HepG2 (cell line): Measurements from ENCODE around the gene BOLA3. TPM values are rescaled to one million over a fixed set of nuclear protein-coding genes. Genes with fewer than 3 reads are reported as not detected.

Experiments
- CBX2 ChIP-seq, 2 experiments: fragments of 200-600 bp in 1 of 2; sonication (generic); formaldehyde crosslinking in 1 of 2; IDR thresholded peaks; 2 replicates each; pipeline versions ENCODE4 v1.7.0 to v1.8.1; 2018 to 2022; ENCODE audit warnings: low read depth in 2 of 2, low read length in 1 of 2, mild to moderate bottlenecking in 1 of 2, missing genetic modification reagents in 1 of 2
- EHMT2 ChIP-seq: fragments of 200-600 bp; sonication (generic); IDR thresholded peaks from 2 replicates; pipeline ENCODE4 v1.7.0; 2017; ENCODE audit warnings: antibody characterized with exemption, low read depth, low read length, borderline replicate concordance
- HNRNPLL ChIP-seq: fragments of 200-400 bp; formaldehyde crosslinking; IDR thresholded peaks from 2 replicates; pipeline ENCODE4 v1.6.1; 2017; ENCODE audit warnings: mild to moderate bottlenecking, low read depth, low read length; ENCODE audit not compliant: poor library complexity, severe bottlenecking
- KLF13 ChIP-seq: sonication (generic); formaldehyde crosslinking; IDR thresholded peaks from 2 replicates; pipeline ENCODE4 v1.4.0; 2020; ENCODE audit warnings: mild to moderate bottlenecking, missing genetic modification reagents
- KLF16 ChIP-seq, 2 experiments: sonication (generic) in 1 of 2; formaldehyde crosslinking in 1 of 2; IDR thresholded peaks; 2 replicates each; pipeline versions ENCODE4 v1.6.1 to v1.8.0; 2016 to 2023; ENCODE audit warnings: missing genetic modification reagents in 2 of 2, missing compliant biosample characterization in 1 of 2
- MTERF4 ChIP-seq: sonication (generic); formaldehyde crosslinking; IDR thresholded peaks from 2 replicates; pipeline ENCODE4 v1.8.0; 2023; ENCODE audit warnings: mild to moderate bottlenecking, missing genetic modification reagents
- NFKB2 ChIP-seq: sonication (generic); formaldehyde crosslinking; IDR thresholded peaks from 2 replicates; pipeline ENCODE4 v1.4.0; 2020; ENCODE audit warnings: missing genetic modification reagents, borderline replicate concordance
- SYNCRIP ChIP-seq: fragments of 200-400 bp; formaldehyde crosslinking; IDR thresholded peaks from 2 replicates; pipeline ENCODE4 v1.6.1; 2018; ENCODE audit warnings: mild to moderate bottlenecking, low read depth, low read length; ENCODE audit not compliant: insufficient read depth
- TRIM24 ChIP-seq: sonication (generic); formaldehyde crosslinking; IDR thresholded peaks from 2 replicates; pipeline ENCODE4 v1.8.0; 2022; ENCODE audit warnings: mild to moderate bottlenecking, missing genetic modification reagents
- YEATS4 ChIP-seq: sonication (generic); formaldehyde crosslinking; IDR thresholded peaks from 2 replicates; pipeline ENCODE4 v1.4.0; 2020; ENCODE audit warnings: missing genetic modification reagents, borderline replicate concordance
- YY1 ChIP-seq: IDR thresholded peaks from 2 replicates; pipeline ENCODE4 v1.6.1; 2011; ENCODE audit warnings: low read length, low read depth, moderate library complexity, mild to moderate bottlenecking; ENCODE audit not compliant: insufficient read depth, insufficient replicate concordance
- ZBTB42 ChIP-seq: sonication (generic); formaldehyde crosslinking; IDR thresholded peaks from 2 replicates; pipeline ENCODE4 v1.5.0; 2020; ENCODE audit warnings: mild to moderate bottlenecking, missing genetic modification reagents
- ZFP90 ChIP-seq: sonication (generic); formaldehyde crosslinking; IDR thresholded peaks from 2 replicates; pipeline ENCODE4 v1.8.0; 2022; ENCODE audit warnings: missing genetic modification reagents, mild to moderate bottlenecking, inconsistent platforms, borderline replicate concordance
- ZIK1 ChIP-seq: sonication (generic); formaldehyde crosslinking; IDR thresholded peaks from 2 replicates; pipeline ENCODE4 v1.5.0; 2020; ENCODE audit warnings: mild to moderate bottlenecking, low read depth, missing genetic modification reagents, borderline replicate concordance
- ZNF280D ChIP-seq: sonication (generic); formaldehyde crosslinking; IDR thresholded peaks from 2 replicates; pipeline ENCODE4 v1.5.1; 2020; ENCODE audit warnings: mild to moderate bottlenecking, missing genetic modification reagents
- ZNF331 ChIP-seq: sonication (generic); formaldehyde crosslinking; IDR thresholded peaks from 2 replicates; pipeline ENCODE4 v1.4.0; 2020; ENCODE audit warnings: missing genetic modification reagents
- ZNF451 ChIP-seq: sonication (generic); formaldehyde crosslinking; IDR thresholded peaks from 2 replicates; pipeline ENCODE4 v1.5.0; 2020; ENCODE audit warnings: mild to moderate bottlenecking, missing genetic modification reagents
- ZNF460 ChIP-seq: sonication (generic); formaldehyde crosslinking; IDR thresholded peaks from 2 replicates; pipeline ENCODE4 v1.5.1; 2020; ENCODE audit warnings: missing genetic modification reagents, mild to moderate bottlenecking, borderline replicate concordance
- ZNF660 ChIP-seq: sonication (generic); formaldehyde crosslinking; IDR thresholded peaks from 2 replicates; pipeline ENCODE4 v1.5.1; 2020; ENCODE audit warnings: mild to moderate bottlenecking, low read depth, missing genetic modification reagents, borderline replicate concordance
- ZNF713 ChIP-seq: sonication (generic); formaldehyde crosslinking; IDR thresholded peaks from 2 replicates; pipeline ENCODE4 v1.4.0; 2020; ENCODE audit warnings: mild to moderate bottlenecking, missing genetic modification reagents
- ZNF777 ChIP-seq: sonication (generic); formaldehyde crosslinking; IDR thresholded peaks from 2 replicates; pipeline ENCODE4 v1.4.0; 2020; ENCODE audit warnings: missing genetic modification reagents
- ZNF790 ChIP-seq: sonication (generic); formaldehyde crosslinking; IDR thresholded peaks from 2 replicates; pipeline ENCODE4 v1.8.0; 2022; ENCODE audit warnings: missing genetic modification reagents, mild to moderate bottlenecking, borderline replicate concordance
- ZSCAN5A ChIP-seq: sonication (generic); formaldehyde crosslinking; IDR thresholded peaks from 2 replicates; pipeline ENCODE4 v1.8.0; 2022; ENCODE audit warnings: mild to moderate bottlenecking, missing genetic modification reagents, borderline replicate concordance
- polyA plus RNA-seq, 8 experiments: library from polyadenylated mRNA; depleted of rRNA in 3 of 8; stranded (reverse) in 7 of 8; unstranded in 1 of 8; fragments of >200 nt; fragmentation: Illumina TruSeq in 4 of 8; extraction: Trizol in 4 of 8; gene quantifications; 2 replicates each; pipeline versions ENCODE4 v1.2.1 to v1.2.3, GENCODE V29; 2011 to 2016; ENCODE audit warnings: low read depth in 4 of 8, missing spikeins in 1 of 8, mixed read lengths in 1 of 8; ENCODE audit not compliant: insufficient read depth in 1 of 8
- total RNA-seq, 5 experiments: library from RNA; depleted of rRNA; stranded (reverse); fragments of >200 nt; fragmentation: Illumina TruSeq; extraction: Trizol; gene quantifications; 2 replicates each; pipeline ENCODE4 v1.2.3, GENCODE V29; 2016; ENCODE audit warnings: low read depth in 1 of 5

Gene BOLA3
- total and polyA plus RNA-seq, 2 of the 13 experiments (the other 11 are each of a cell fraction or from before 2014, with no cell fraction given): 89.7 to 170 TPM

- TF ChIP-seq NFKB2 (CRISPR knock-in tag) (peak; percentile 93; the same call in 1 of the 2 replicates), KLF16 (CRISPR knock-in tag; IDR thresholded peaks at IDR 0.05) (no peak), ZNF451 (CRISPR knock-in tag) (peak; percentile 94), ZNF331 (CRISPR knock-in tag) (peak; percentile 81; the same call in 1 of the 2 replicates), KLF13 (no peak; the same call in 1 of the 2 replicates), YEATS4 (peak; percentile 98), SYNCRIP (no peak), ZNF460 (CRISPR knock-in tag) (no peak), ZSCAN5A (CRISPR knock-in tag) (peak; percentile 73; the same call in 1 of the 2 replicates), CBX2 (IDR thresholded peaks at IDR 0.05; ENCODE audit: low read depth, low read length) (no peak), CBX2 (CRISPR knock-in tag; IDR thresholded peaks at IDR 0.05; ENCODE audit: low read depth) (no peak), HNRNPLL (peak; percentile 72), ZNF777 (CRISPR knock-in tag) (peak; percentile 72), MTERF4 (CRISPR knock-in tag) (peak; percentile 51; the same call in 1 of the 2 replicates), EHMT2 (no peak), ZNF280D (peak; percentile 70; the same call in 1 of the 2 replicates), TRIM24 (CRISPR knock-in tag) (no peak), ZBTB42 (CRISPR knock-in tag) (peak; percentile 80), ZIK1 (peak; percentile 76; the same call in 1 of the 2 replicates), ZNF790 (CRISPR knock-in tag) (0 out of 2 replicates have a peak, but pooled peaks have one; percentile 22), ZNF660 (CRISPR knock-in tag) (no peak), ZFP90 (CRISPR knock-in tag) (peak; percentile 81; the same call in 1 of the 2 replicates), YY1 (peak; percentile 95), ZNF713 (no peak)
These were observed at the start of gene BOLA3 (continued) for GRCh38 chr2:74147727-74148456.
